NT2/D1 (cell line): ENCODE measurements around the gene RPN1.
"Not testable (repeated sequence)": the region's sequence is repeated elsewhere in the genome, so short reads cannot be mapped to it uniquely, and the experiment has no call there.

ENCODE experiments used
- SUZ12 ChIP-seq: IDR thresholded peaks from 2 replicates; pipeline ENCODE4 v1.6.1; 2011; ENCODE audit not compliant: insufficient read length, insufficient read depth; ENCODE audit errors: extremely low read depth
- ZNF274 ChIP-seq: IDR thresholded peaks from 2 replicates; pipeline ENCODE4 v1.6.1; 2011; ENCODE audit warnings: mild to moderate bottlenecking, low read depth, low read length

- TF ChIP-seq SUZ12, ZNF274: not testable (repeated sequence)
Observed at GRCh38 chr3:128589985-128590384, 60.6 kb downstream of the RPN1 start.
